Embryonic facial prominence (tissue), 1 donor: ENCODE data around the gene FAM177B.

Experiments
- DNase-seq: peaks from one replicate; pipeline ENCODE4 v3.0.0-alpha.2; 2016; ENCODE audit errors: extremely low spot score

The FAM177B gene

GRCh38 chr1:222736972-222737371, at the start of gene FAM177B:
FAM177B (plus strand) TSS chr1:222737202; CDS start chr1:222746546, 9,344 bp downstream.
- no peak for DNase-seq

- DNase-seq: no peak
Observed at GRCh38 chr1:222691016-222691415, 46.0 kb upstream of the FAM177B start.

- DNase-seq: no peak
Observed at GRCh38 chr1:222694927-222695326, 42.1 kb upstream of the FAM177B start.

- no peak for DNase-seq
Observed at GRCh38 chr1:222696741-222697140, 40.3 kb upstream of the FAM177B start.

- no peak for DNase-seq
Observed at GRCh38 chr1:222697203-222697602, 39.8 kb upstream of the FAM177B start.

GRCh38 chr1:222697826-222698225, 39.2 kb upstream of the FAM177B start:
- DNase-seq: no peak

- DNase-seq: no peak
Observed at GRCh38 chr1:222702210-222702609, 34.8 kb upstream of the FAM177B start.

- DNase-seq: no peak
Observed at GRCh38 chr1:222704260-222704659, 32.7 kb upstream of the FAM177B start.

- DNase-seq: no peak
Observed at GRCh38 chr1:222706815-222707214, 30.2 kb upstream of the FAM177B start.

- DNase-seq: no peak
Observed at GRCh38 chr1:222709700-222710153, 27.3 kb upstream of the FAM177B start.

GRCh38 chr1:222711319-222712252, 25.4 kb upstream of the FAM177B start:
- peak; percentile 17 for DNase-seq

- peak; percentile 76 for DNase-seq
Observed at GRCh38 chr1:222712253-222713090, 24.5 kb upstream of the FAM177B start, which contains the start of the genes AIDA and BROX. AIDA (minus strand) TSS chr1:222712491; CDS start chr1:222712317, 174 bp downstream. BROX (plus strand) TSS chr1:222712564; CDS start chr1:222715700, 3,136 bp downstream.

- peak; percentile 88 for DNase-seq
Observed at GRCh38 chr1:222713091-222713961, 23.7 kb upstream of the FAM177B start.

- DNase-seq: no peak
Observed at GRCh38 chr1:222716393-222716792, 20.6 kb upstream of the FAM177B start.

GRCh38 chr1:222728746-222729145, 8.3 kb upstream of the FAM177B start:
- DNase-seq: no peak

- no peak for DNase-seq
Observed at GRCh38 chr1:222730866-222731265, 6.1 kb upstream of the FAM177B start.

GRCh38 chr1:222732216-222733159, 4.5 kb upstream of the FAM177B start:
- DNase-seq: no peak

GRCh38 chr1:222734740-222735139, 2.3 kb upstream of the FAM177B start:
- no peak for DNase-seq

- DNase-seq: no peak
Observed at GRCh38 chr1:222736470-222736869, 532 bp upstream of the FAM177B start.

- DNase-seq: no peak
Observed at GRCh38 chr1:222739465-222739864, 2.5 kb downstream of the FAM177B start.
